Measurements from ENCODE around the gene DCTN1.

The DCTN1 gene

GRCh38 chr2:74332550-74333174 lies 47.4 kb downstream of the DCTN1 start:
- no peak overlapping the region for H3K27ac ChIP-seq
- TF ChIP-seq CTCF (conservative IDR thresholded peaks at IDR 0.05), result no peak

- H3K27ac ChIP-seq, result no peak overlapping the region
- no peak for TF ChIP-seq CTCF (conservative IDR thresholded peaks at IDR 0.05)
Observed at GRCh38 chr2:74328573-74328972, 51.5 kb downstream of the DCTN1 start.

DNA sequence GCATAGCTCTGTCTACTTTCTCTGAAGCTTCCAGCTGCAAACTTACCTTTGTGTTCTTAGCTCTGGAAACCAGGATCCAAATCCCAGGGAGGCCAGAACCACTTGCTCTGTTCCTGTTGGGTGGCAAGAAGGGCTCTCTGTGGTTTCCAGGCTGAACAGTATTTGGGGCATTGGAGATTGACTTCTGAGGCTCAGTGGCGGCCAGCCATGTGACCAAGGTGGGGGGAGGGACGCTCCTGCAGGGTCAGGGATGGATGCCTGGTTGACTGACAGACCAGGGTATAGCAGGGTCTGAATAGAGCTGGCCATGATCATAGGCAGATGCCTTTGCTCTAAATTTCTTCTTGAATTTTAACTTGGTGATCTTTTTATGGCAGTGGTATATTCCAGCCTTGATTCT lies 52.0 kb downstream of the DCTN1 start:
- no peak for TF ChIP-seq CTCF (conservative IDR thresholded peaks at IDR 0.05)
- H3K27ac ChIP-seq, result no peak overlapping the region

GRCh38 chr2:74327627-74328026 lies 52.5 kb downstream of the DCTN1 start:
- H3K27ac ChIP-seq, result no peak overlapping the region
- TF ChIP-seq CTCF (conservative IDR thresholded peaks at IDR 0.05), result no peak

DNA sequence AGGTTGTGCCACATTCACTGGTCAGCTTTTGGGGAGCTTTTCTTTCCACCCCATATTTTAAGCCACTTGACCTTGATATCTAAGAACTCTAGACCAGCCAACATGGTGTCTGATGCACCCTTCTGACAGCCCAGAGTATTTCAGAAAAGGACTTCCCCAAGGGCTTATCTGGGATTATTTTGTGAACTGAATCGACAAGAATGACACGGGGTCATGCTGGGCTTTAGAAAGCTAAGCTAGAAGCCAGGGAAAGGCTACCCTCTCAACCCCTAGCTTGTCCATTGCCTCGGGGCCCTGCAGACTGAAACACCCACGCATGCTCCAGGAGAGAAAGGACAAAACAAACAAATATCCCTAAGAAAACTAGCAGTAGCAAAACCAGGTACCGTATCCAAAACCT lies 52.9 kb downstream of the DCTN1 start:
- TF ChIP-seq CTCF (conservative IDR thresholded peaks at IDR 0.05), result no peak

DNA sequence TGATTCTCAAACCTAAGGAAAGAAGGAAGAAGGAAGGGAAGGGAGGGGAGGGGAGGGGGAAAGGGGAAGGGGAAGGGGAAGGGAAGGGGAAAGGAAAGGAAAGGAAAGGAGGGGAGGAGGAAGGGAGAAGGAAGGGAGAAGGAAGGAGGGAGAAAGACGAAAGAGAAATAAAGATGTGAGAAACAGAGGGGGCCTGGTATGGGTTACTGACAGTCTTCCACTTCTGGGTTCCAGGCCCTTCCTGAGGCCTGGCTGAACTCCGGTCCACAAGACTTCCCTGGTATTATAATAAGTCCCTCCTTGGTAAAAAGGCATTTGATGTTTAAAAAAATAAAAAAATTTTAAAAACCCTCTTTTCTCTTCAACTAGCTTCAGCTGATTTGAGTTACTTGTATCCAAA lies 54.3 kb downstream of the DCTN1 start:
- H3K27ac ChIP-seq, result no peak overlapping the region
- no peak for TF ChIP-seq CTCF (conservative IDR thresholded peaks at IDR 0.05)

More for the DNA sequence above, 52.9 kb downstream of the DCTN1 start:
- no peak overlapping the region for H3K27ac ChIP-seq

- H3K27ac ChIP-seq, result no peak overlapping the region
- TF ChIP-seq CTCF (conservative IDR thresholded peaks at IDR 0.05), result no peak
Observed at GRCh38 chr2:74321737-74322136, 58.4 kb downstream of the DCTN1 start.
